Thymus (tissue), 11 donors: ENCODE data around the gene TMEM236. TPM values are rescaled to one million over a fixed set of nuclear protein-coding genes. Genes with fewer than 3 reads are reported as not detected.
A peak's percentile ranks its signal among the peaks of the same experiment; 100 is the strongest.

Experiments used
- DNase-seq, 9 donors: peaks; one replicate each; pipeline ENCODE4 v3.0.0-alpha.2; 2013; ENCODE audit warnings: low spot score in 9 of 9, low read depth in 6 of 9, missing footprints in 1 of 9
- H3K27ac ChIP-seq, 2 donors: one replicate each; pipeline ENCODE4 v1.5.1; 2013; ENCODE audit warnings: control low read depth in 1 of 2, low read depth in 1 of 2, low read length in 1 of 2, mild to moderate bottlenecking in 1 of 2, moderate library complexity in 1 of 2
- H3K27me3 ChIP-seq, 2 donors: one replicate each; pipeline ENCODE4 v1.5.1; 2013; ENCODE audit warnings: low read length in 1 of 2; ENCODE audit not compliant: control insufficient read depth in 2 of 2, insufficient read depth in 1 of 2
- H3K36me3 ChIP-seq, 2 donors: one replicate each; pipeline ENCODE4 v1.5.1; 2013; ENCODE audit warnings: low read length in 1 of 2, mild to moderate bottlenecking in 1 of 2, moderate library complexity in 1 of 2; ENCODE audit not compliant: control insufficient read depth in 2 of 2, insufficient read depth in 2 of 2
- H3K4me1 ChIP-seq, 2 donors: one replicate each; pipeline ENCODE4 v1.5.1; 2013; ENCODE audit warnings: low read length in 2 of 2; ENCODE audit not compliant: control insufficient read depth in 2 of 2, insufficient read depth in 2 of 2
- H3K4me3 ChIP-seq, 2 donors: one replicate each; pipeline ENCODE4 v1.5.1; 2013; ENCODE audit warnings: low read length in 2 of 2, control low read depth in 1 of 2, mild to moderate bottlenecking in 1 of 2
- H3K9me3 ChIP-seq, 2 donors: one replicate each; pipeline ENCODE4 v1.5.1; 2013; ENCODE audit warnings: low read length in 1 of 2, mild to moderate bottlenecking in 1 of 2; ENCODE audit not compliant: control insufficient read depth in 2 of 2, insufficient read depth in 1 of 2
- WGBS: extraction: QIAGEN DNeasy Blood & Tissue Kit; methylation state at CpG from one replicate; pipeline ENCODE4 v1.1.7; 2013; 5-methylcytosine and 5-hydroxymethylcytosine counted together
- polyA plus RNA-seq: library from polyadenylated mRNA; stranded (reverse); fragments of 200-250 nt; gene quantifications from one replicate; pipeline ENCODE4 v1.2.3, GENCODE V29; 2013
- total RNA-seq: library from RNA; stranded (reverse); fragments of 120-200 nt; gene quantifications from one replicate; pipeline ENCODE4 v1.2.4, GENCODE V29; 2013
- donor health status: healthy.

Gene TMEM236
- total and polyA plus RNA-seq, 2 donors, result 0.24 to 0.30 TPM

GRCh38 chr10:17805330-17805729, 53.3 kb downstream of the TMEM236 start:
- no peak overlapping the region for H3K27ac ChIP-seq
- H3K36me3 ChIP-seq, result no peaks in the 10 kb centered on the region
- H3K27me3 ChIP-seq, result peaks cover 0 to 2% of the 10 kb centered on the region in 2 donors
- H3K4me3 ChIP-seq, result no peak overlapping the region
- H3K4me1 ChIP-seq, result peaks cover 2 to 8% of the 10 kb centered on the region in 2 donors
- WGBS, result 35% methylated on average over 3 of the region's 3 CpGs
- no peaks in the 10 kb centered on the region for H3K9me3 ChIP-seq
- DNase-seq, result no peak

- Histone ChIP-seq H3K27me3 (peaks cover 0 to 2% of the 10 kb centered on the region in 2 donors), H3K9me3 (no peaks in the 10 kb centered on the region), H3K27ac (no peak overlapping the region), H3K4me1 (peaks cover 2 to 8% of the 10 kb centered on the region in 2 donors), H3K4me3 (no peak overlapping the region), H3K36me3 (no peaks in the 10 kb centered on the region)
- peak in 8 of 9 donors; percentile 11 to 73 (median 25) for DNase-seq
- WGBS, result 35% methylated on average over 7 of the region's 7 CpGs
These were observed 54.0 kb downstream of the TMEM236 start for GRCh38 chr10:17805921-17806577.

- no peak for DNase-seq
- H3K27ac ChIP-seq, result no peak within 1 kb of the TSS
- H3K9me3 ChIP-seq, result no peaks in the 10 kb centered on the region
- H3K27me3 ChIP-seq, result peaks cover 0 to 2% of the 10 kb centered on the region in 2 donors
- H3K36me3 ChIP-seq, result no peaks in the 10 kb centered on the region
- H3K4me3 ChIP-seq, result no peak within 1 kb of the TSS
- peaks cover 2 to 8% of the 10 kb centered on the region in 2 donors for H3K4me1 ChIP-seq
- 43% methylated on average over 22 of the region's 23 CpGs for WGBS
These were observed 57.2 kb downstream of the TMEM236 start, which contains the start of gene MRC1 for GRCh38 chr10:17808971-17809841. Gene MRC1, plus strand, starts transcription at chr10:17809348. Its CDS starts 118 bp downstream, at chr10:17809466.

GRCh38 chr10:17811146-17811865, 59.3 kb downstream of the TMEM236 start:
- Histone ChIP-seq H3K36me3 (no peaks in the 10 kb centered on the region), H3K4me1 (peaks cover 2 to 5% of the 10 kb centered on the region in 2 donors), H3K9me3 (no peaks in the 10 kb centered on the region), H3K27me3 (peaks cover 0 to 2% of the 10 kb centered on the region in 2 donors), H3K4me3 (no peak overlapping the region), H3K27ac (no peak overlapping the region)
- WGBS, result 92% methylated on average over 4 of the region's 4 CpGs
- DNase-seq, result no peak

- no peaks in the 10 kb centered on the region for H3K9me3 ChIP-seq
- 85% methylated on average over 5 of the region's 5 CpGs for WGBS
- H3K27me3 ChIP-seq, result no peaks in the 10 kb centered on the region
- H3K27ac ChIP-seq, result no peak overlapping the region
- no peaks in the 10 kb centered on the region for H3K4me1 ChIP-seq
- no peaks in the 10 kb centered on the region for H3K36me3 ChIP-seq
- no peak overlapping the region for H3K4me3 ChIP-seq
- DNase-seq, result no peak
These were observed 63.0 kb downstream of the TMEM236 start for GRCh38 chr10:17814973-17815372.

GRCh38 chr10:17816199-17816598, 64.2 kb downstream of the TMEM236 start:
- no peak for DNase-seq
- Histone ChIP-seq H3K4me3 (no peak overlapping the region), H3K27me3 (no peaks in the 10 kb centered on the region), H3K4me1 (no peaks in the 10 kb centered on the region), H3K36me3 (no peaks in the 10 kb centered on the region), H3K9me3 (no peaks in the 10 kb centered on the region), H3K27ac (no peak overlapping the region)
- WGBS, result 95% methylated on average over 7 of the region's 7 CpGs

GRCh38 chr10:17817316-17817715, 65.3 kb downstream of the TMEM236 start:
- 83% methylated on average over 1 of the region's 1 CpG for WGBS
- Histone ChIP-seq H3K27me3 (no peaks in the 10 kb centered on the region), H3K36me3 (no peaks in the 10 kb centered on the region), H3K9me3 (no peaks in the 10 kb centered on the region), H3K4me3 (no peak overlapping the region), H3K4me1 (no peaks in the 10 kb centered on the region), H3K27ac (no peak overlapping the region)
- no peak for DNase-seq

- Histone ChIP-seq H3K36me3 (no peaks in the 10 kb centered on the region), H3K27ac (no peak overlapping the region), H3K4me3 (no peak overlapping the region), H3K9me3 (no peaks in the 10 kb centered on the region), H3K27me3 (no peaks in the 10 kb centered on the region), H3K4me1 (no peaks in the 10 kb centered on the region)
- no peak for DNase-seq
- 87% methylated on average over 3 of the region's 3 CpGs for WGBS
These were observed 65.8 kb downstream of the TMEM236 start for GRCh38 chr10:17817790-17818189.

GRCh38 chr10:17819836-17820235, 67.8 kb downstream of the TMEM236 start:
- Histone ChIP-seq H3K36me3 (no peaks in the 10 kb centered on the region), H3K4me1 (no peaks in the 10 kb centered on the region), H3K4me3 (no peak overlapping the region), H3K27ac (no peak overlapping the region), H3K9me3 (no peaks in the 10 kb centered on the region), H3K27me3 (no peaks in the 10 kb centered on the region)
- no peak for DNase-seq
- WGBS, result 95% methylated on average over 7 of the region's 7 CpGs
